GM10847 (cell line): ENCODE results near the gene C15orf40.

ENCODE experiments used
- POLR2A ChIP-seq: IDR thresholded peaks from 2 replicates; pipeline ENCODE4 v1.6.1; 2011; ENCODE audit not compliant: insufficient read length; ENCODE audit errors: extremely low read depth

The C15orf40 gene

GRCh38 chr15:82945326-82945725 is 66.1 kb downstream of the C15orf40 start:
- no peak for TF ChIP-seq POLR2A

- TF ChIP-seq POLR2A: no peak
Measured at GRCh38 chr15:82944821-82945220, 66.6 kb downstream of the C15orf40 start.

GRCh38 chr15:82944056-82944455 is 67.4 kb downstream of the C15orf40 start:
- TF ChIP-seq POLR2A: no peak

- TF ChIP-seq POLR2A: no peak
Measured at GRCh38 chr15:82943176-82943575, 68.3 kb downstream of the C15orf40 start.

- TF ChIP-seq POLR2A: no peak
Measured at GRCh38 chr15:82942691-82943090, 68.7 kb downstream of the C15orf40 start.
